ENCODE measurements around the gene NAXD.
"Not testable (repeated sequence)": the region's sequence is repeated elsewhere in the genome, so short reads cannot be mapped to it uniquely, and the experiment has no call there.

The NAXD gene

GRCh38 chr13:110652764-110653163 is 37.4 kb downstream of the NAXD start:
- no peak overlapping the region for H3K9ac ChIP-seq
- H3K27ac ChIP-seq = no peak overlapping the region
- TF ChIP-seq Cebpa-rat (IDR thresholded peaks at IDR 0.05) = no peak
- peaks cover 7 to 33% (median 27%) of the 10 kb centered on the region in 10 experiments for H3K4me1 ChIP-seq
- H3K36me3 ChIP-seq = peaks cover 33 to 83% (median 53%) of the 10 kb centered on the region in 11 experiments
- no peaks in the 10 kb centered on the region for H3K27me3 ChIP-seq
- peaks cover 0 to 78% (median 29%) of the 10 kb centered on the region in 11 experiments; a peak in 13 of 22 replicates for H4K20me1 ChIP-seq
- no peaks in the 10 kb centered on the region for H3K9me3 ChIP-seq (replicated peaks in 1 of 11)
- H3K4me3 ChIP-seq = no peak overlapping the region
- peak overlapping the region in 4 of 11 experiments; percentile 8 to 34 (median 20); a peak in 7 of 22 replicates for H3K4me2 ChIP-seq

- H3K9ac ChIP-seq = no peak overlapping the region
- H3K9me3 ChIP-seq (replicated peaks in 1 of 11) = no peaks in the 10 kb centered on the region
- no peak overlapping the region for H3K4me2 ChIP-seq
- no peak for TF ChIP-seq Cebpa-rat (IDR thresholded peaks at IDR 0.05)
- peaks cover 33 to 83% (median 53%) of the 10 kb centered on the region in 11 experiments for H3K36me3 ChIP-seq
- H3K4me3 ChIP-seq = no peak overlapping the region
- H4K20me1 ChIP-seq = peaks cover 0 to 74% (median 29%) of the 10 kb centered on the region in 11 experiments; a peak in 13 of 22 replicates
- H3K27me3 ChIP-seq = no peaks in the 10 kb centered on the region
- no peak overlapping the region for H3K27ac ChIP-seq
- peaks cover 10 to 31% (median 26%) of the 10 kb centered on the region in 10 experiments for H3K4me1 ChIP-seq
Observed at GRCh38 chr13:110653271-110653670, 37.9 kb downstream of the NAXD start.

- Histone ChIP-seq H3K27ac (no peak overlapping the region), H4K20me1 (peaks cover 0 to 72% (median 26%) of the 10 kb centered on the region in 11 experiments; a peak in 13 of 22 replicates), H3K27me3 (no peaks in the 10 kb centered on the region), H3K36me3 (peaks cover 33 to 83% (median 53%) of the 10 kb centered on the region in 11 experiments), H3K4me1 (peaks cover 16 to 30% (median 28%) of the 10 kb centered on the region in 10 experiments; a peak in 19 of 20 replicates), H3K9me3 (replicated peaks in 1 of 11) (peaks cover 0 to 1% (median 0%) of the 10 kb centered on the region in 11 experiments; a peak in 2 of 22 replicates), H3K4me3 (no peak overlapping the region), H3K9ac (no peak overlapping the region), H3K4me2 (no peak overlapping the region)
- no peak for TF ChIP-seq Cebpa-rat (IDR thresholded peaks at IDR 0.05)
Observed at GRCh38 chr13:110653851-110654250, 38.5 kb downstream of the NAXD start.

- TF ChIP-seq Cebpa-rat (IDR thresholded peaks at IDR 0.05) = no peak
- Histone ChIP-seq H3K27ac (peak overlapping the region in 4 of 11 experiments; percentile 44 to 62 (median 50); a peak in 5 of 22 replicates), H3K4me2 (peak overlapping the region in 5 of 11 experiments; percentile 56 to 82 (median 77); a peak in 8 of 22 replicates), H3K9ac (no peak overlapping the region), H3K27me3 (no peaks in the 10 kb centered on the region), H3K4me1 (peaks cover 15 to 30% (median 24%) of the 10 kb centered on the region in 10 experiments; a peak in 19 of 20 replicates), H3K4me3 (no peak overlapping the region), H3K9me3 (replicated peaks in 1 of 11) (peaks cover 23 to 35% (median 30%) of the 10 kb centered on the region in 11 experiments), H3K36me3 (peaks cover 40 to 83% (median 57%) of the 10 kb centered on the region in 11 experiments), H4K20me1 (peaks cover 0 to 39% (median 13%) of the 10 kb centered on the region in 11 experiments; a peak in 10 of 22 replicates)
Observed at GRCh38 chr13:110657196-110657595, 41.9 kb downstream of the NAXD start.

GRCh38 chr13:110658218-110658911 is 43.0 kb downstream of the NAXD start:
- not testable (repeated sequence) for H3K27me3 ChIP-seq
- peak overlapping the region in 10 of 11 experiments; percentile 6 to 70 (median 52); a peak in 18 of 22 replicates for H3K27ac ChIP-seq
- peaks cover 10 to 23% (median 21%) of the 10 kb centered on the region in 10 experiments; a peak in 18 of 20 replicates for H3K4me1 ChIP-seq
- TF ChIP-seq Cebpa-rat (IDR thresholded peaks at IDR 0.05) = peak in 3 of 11 experiments; percentile 23 to 66 (median 56); a peak in 2 of 22 replicates
- H4K20me1 ChIP-seq = peaks cover 0 to 30% (median 8%) of the 10 kb centered on the region in 11 experiments; a peak in 9 of 22 replicates
- peak overlapping the region; percentile 15 to 82 (median 59); a peak in 18 of 22 replicates for H3K4me2 ChIP-seq
- H3K4me3 ChIP-seq = peak overlapping the region in 1 of 10 experiments; percentile 2; a peak in 1 of 20 replicates
- peak overlapping the region in 3 of 11 experiments; percentile 22 to 36 (median 28); a peak in 3 of 22 replicates for H3K9ac ChIP-seq
- peaks cover 45 to 86% (median 63%) of the 10 kb centered on the region in 11 experiments for H3K36me3 ChIP-seq
- H3K9me3 ChIP-seq (replicated peaks in 1 of 11) = peaks cover 23 to 46% (median 41%) of the 10 kb centered on the region in 11 experiments

GRCh38 chr13:110661256-110661655 is 45.9 kb downstream of the NAXD start:
- Histone ChIP-seq H4K20me1 (peaks cover 0 to 14% (median 0%) of the 10 kb centered on the region in 11 experiments; a peak in 6 of 22 replicates), H3K4me1 (peaks cover 10 to 32% (median 22%) of the 10 kb centered on the region in 10 experiments; a peak in 18 of 20 replicates), H3K27ac (no peak overlapping the region), H3K4me3 (no peak overlapping the region), H3K9ac (no peak overlapping the region), H3K4me2 (no peak overlapping the region), H3K27me3 (no peaks in the 10 kb centered on the region), H3K9me3 (replicated peaks in 1 of 11) (peaks cover 23 to 49% (median 44%) of the 10 kb centered on the region in 11 experiments), H3K36me3 (peaks cover 60 to 91% (median 76%) of the 10 kb centered on the region in 11 experiments)
- TF ChIP-seq Cebpa-rat (IDR thresholded peaks at IDR 0.05) = no peak

- Histone ChIP-seq H3K27ac (no peak overlapping the region), H3K4me2 (no peak overlapping the region), H3K36me3 (peaks cover 68 to 97% (median 83%) of the 10 kb centered on the region in 11 experiments), H3K9ac (no peak overlapping the region), H3K27me3 (no peaks in the 10 kb centered on the region), H3K4me1 (peaks cover 10 to 31% (median 22%) of the 10 kb centered on the region in 10 experiments; a peak in 18 of 20 replicates), H3K9me3 (replicated peaks in 1 of 11) (peaks cover 23 to 49% (median 44%) of the 10 kb centered on the region in 11 experiments), H4K20me1 (peaks cover 0 to 16% (median 0%) of the 10 kb centered on the region in 11 experiments; a peak in 6 of 22 replicates), H3K4me3 (0 out of 20 replicates have a peak overlapping the region, but pooled peaks of 1 of the 10 experiments have one; percentile 13)
- TF ChIP-seq Cebpa-rat (IDR thresholded peaks at IDR 0.05) = no peak
Observed at GRCh38 chr13:110662091-110662490, 46.7 kb downstream of the NAXD start.

- peaks cover 0 to 16% (median 0%) of the 10 kb centered on the region in 11 experiments; a peak in 5 of 22 replicates for H4K20me1 ChIP-seq
- peaks cover 23 to 49% (median 44%) of the 10 kb centered on the region in 11 experiments for H3K9me3 ChIP-seq (replicated peaks in 1 of 11)
- H3K9ac ChIP-seq = no peak overlapping the region
- no peak for TF ChIP-seq Cebpa-rat (IDR thresholded peaks at IDR 0.05)
- no peak overlapping the region for H3K4me3 ChIP-seq
- no peak overlapping the region for H3K27ac ChIP-seq
- no peaks in the 10 kb centered on the region for H3K27me3 ChIP-seq
- H3K4me1 ChIP-seq = peaks cover 6 to 23% (median 14%) of the 10 kb centered on the region in 10 experiments; a peak in 18 of 20 replicates
- H3K36me3 ChIP-seq = peaks cover 77 to 97% (median 88%) of the 10 kb centered on the region in 11 experiments
- no peak overlapping the region for H3K4me2 ChIP-seq
Observed at GRCh38 chr13:110662777-110663443, 47.6 kb downstream of the NAXD start.

All from BLaER1 treated with 17β-estradiol and CSF1 and Interleukin-3, amounts not matched to agents 10 nM and 100 nM (cell line).